Panc1 (cell line): ENCODE data around the gene TIAM2. TPM values are rescaled to one million over a fixed set of nuclear protein-coding genes. Genes with fewer than 3 reads are reported as not detected.

ENCODE experiments used
- ATAC-seq: fragments of 200-7000 bp; cut with Tn5 transposase; 2 replicates; pipeline ENCODE4 v1.9.1; 2020; ENCODE audit warnings: mild to moderate bottlenecking, moderate library complexity
- BruUV-seq: library from RNA; stranded (reverse); fragments of 400-500 nt; replicated peaks from 2 replicates; lab custom pipeline; 2021; lab: Mats Ljungman, UMichigan
- CTCF ChIA-PET: fragments of 300-600 bp; sonication (Branson Sonifier 250); formaldehyde crosslinking; loops from one replicate; lab custom pipeline; 2022; ENCODE audit warnings: antibody characterized with exemption; lab: Charles Lee
- POLR2A ChIA-PET: fragments of 300-600 bp; sonication (Branson Sonifier 250); formaldehyde crosslinking; loops from one replicate; lab custom pipeline; 2022; ENCODE audit warnings: antibody characterized with exemption; lab: Charles Lee
- DNase-seq: peaks from one replicate; pipeline ENCODE4 v3.0.0-alpha.2; 2010; ENCODE audit warnings: low read depth, low spot score
- H3K27ac ChIP-seq: 2 replicates; pipeline ENCODE4 v1.5.1; 2011; ENCODE audit warnings: mild to moderate bottlenecking, low read length, inconsistent platforms
- H3K27me3 ChIP-seq: fragments of 200-500 bp; sonication (Bioruptor generic); 2 replicates; pipeline ENCODE4 v1.6.0; 2014; ENCODE audit warnings: low read length, inconsistent platforms; ENCODE audit not compliant: control insufficient read depth, insufficient read depth
- H3K36me3 ChIP-seq: fragments of 200-500 bp; sonication (Bioruptor generic); 2 replicates; pipeline ENCODE4 v1.5.1; 2014; ENCODE audit warnings: inconsistent platforms, mild to moderate bottlenecking, low read length, moderate library complexity; ENCODE audit not compliant: control insufficient read depth, insufficient read depth
- H3K4me1 ChIP-seq: 2 replicates; pipeline ENCODE4 v1.5.1; 2011; ENCODE audit warnings: inconsistent platforms, mild to moderate bottlenecking, low read length, moderate library complexity; ENCODE audit not compliant: control insufficient read depth, insufficient read depth
- H3K4me3 ChIP-seq, 2 experiments: 2 replicates each; pipeline ENCODE4 v1.5.1; 2011 to 2012; ENCODE audit warnings: low read depth in 2 of 2, low read length in 2 of 2, mild to moderate bottlenecking in 2 of 2, inconsistent platforms in 1 of 2, moderate library complexity in 1 of 2
- H3K9me3 ChIP-seq: fragments of 200-500 bp; sonication (Bioruptor generic); 2 replicates; pipeline ENCODE4 v1.5.1; 2014; ENCODE audit warnings: low read depth, mild to moderate bottlenecking, inconsistent platforms, low read length, moderate library complexity; ENCODE audit not compliant: control insufficient read depth, insufficient read depth
- POLR2AphosphoS5 ChIP-seq: IDR thresholded peaks from 2 replicates; pipeline ENCODE4 v1.6.1; 2012; ENCODE audit warnings: mild to moderate bottlenecking, low read depth, low read length, moderate library complexity
- SIN3A ChIP-seq: IDR thresholded peaks from 2 replicates; pipeline ENCODE4 v1.6.1; 2012; ENCODE audit warnings: low read depth, mild to moderate bottlenecking, low read length, moderate library complexity, borderline replicate concordance; ENCODE audit not compliant: insufficient read depth
- TCF7L2 ChIP-seq: IDR thresholded peaks from 2 replicates; pipeline ENCODE4 v1.6.1; 2011; ENCODE audit warnings: mild to moderate bottlenecking, low read depth, low read length, inconsistent platforms
- in situ Hi-C: cut with HindIII; loops from 2 replicates; pipeline ENCODE4 v1.10.0; 2016; ENCODE audit warnings: low sequenced_read_pairs, low pct_unique_long_range_greater_than_20kb
- intact Hi-C: fragments of 100-400 bp; cut with micrococcal nuclease; formaldehyde crosslinking; loops from one replicate; pipeline ENCODE4 v1.10.0; 2022; ENCODE audit not compliant: unreplicated experiment
- total RNA-seq: library from RNA; stranded (reverse); gene quantifications from one replicate; pipeline ENCODE4 v1.2.1, GENCODE V29; 2021; ENCODE audit not compliant: unreplicated experiment
- TF ChIP-seq, protein P1 (sequence below), 2 experiments: IDR thresholded peaks; 2 replicates each; pipeline ENCODE4 v1.6.1; 2011 to 2012; ENCODE audit warnings: low read depth in 2 of 2, control low read depth in 1 of 2, low read length in 1 of 2, mild to moderate bottlenecking in 1 of 2, moderate library complexity in 1 of 2; ENCODE audit not compliant: insufficient read depth in 1 of 2
- TF ChIP-seq, protein P2 (sequence below): fragments of 450-650 bp; IDR thresholded peaks from 2 replicates; pipeline ENCODE4 v1.5.1; 2017; ENCODE audit warnings: mild to moderate bottlenecking

TIAM2 gene
- total RNA-seq, 1 experiment from 2014 or later, result 14.9 TPM

DNA sequence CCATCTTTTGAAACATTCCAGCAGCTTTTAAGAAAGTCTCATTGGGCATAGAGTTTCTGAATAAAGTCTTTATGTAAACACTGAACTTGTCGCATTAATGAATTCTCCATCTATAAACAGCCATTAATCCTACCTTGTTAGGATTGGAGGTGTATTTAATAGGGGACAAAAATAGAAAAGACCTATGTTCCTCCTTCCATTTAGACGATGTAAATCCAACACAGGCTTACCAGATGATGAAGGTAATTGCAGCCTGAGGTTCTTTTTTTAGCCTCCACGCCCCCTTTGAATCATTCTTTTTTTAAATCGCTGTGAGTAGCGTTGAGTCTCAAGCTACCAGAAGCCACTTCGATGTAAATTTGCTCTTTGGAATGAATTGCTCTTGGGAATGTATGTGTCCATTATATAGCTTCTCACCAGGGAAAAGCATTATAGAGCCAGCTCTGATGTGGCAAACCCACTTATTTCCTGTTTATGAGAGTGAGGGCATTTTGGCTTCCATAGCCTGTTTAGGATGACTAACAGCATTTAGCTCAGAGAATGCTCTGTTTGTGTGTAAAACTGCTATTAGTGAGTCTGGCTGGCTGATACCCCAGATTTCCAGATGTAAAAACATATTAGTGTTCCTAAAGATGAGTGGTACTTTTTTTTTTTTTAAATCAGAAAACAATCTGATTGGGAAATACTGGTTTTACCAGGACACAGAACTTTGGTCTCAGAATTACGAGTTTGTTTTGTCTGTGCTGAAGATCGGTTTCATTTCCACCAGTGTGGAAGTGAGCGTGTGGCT, 193.8 kb downstream of the TIAM2 start:
- intact Hi-C loops, result loop anchor here (10.0 kb wide), 1 partner anchor 126 kb away; the partner anchor contains the start of gene TFB1M
- Histone ChIP-seq H3K27ac (peak overlapping the region; percentile 96), H3K4me3 (peak overlapping the region in 1 of 2 experiments; percentile 37; a peak in 2 of 4 replicates), H3K27me3 (no peaks in the 10 kb centered on the region), H3K36me3 (no peaks in the 10 kb centered on the region), H3K9me3 (no peaks in the 10 kb centered on the region), H3K4me1 (peaks cover 59% of the 10 kb centered on the region)
- BruUV-seq, result no TSS peak
- ATAC-seq (peak; percentile 48), DNase-seq (no peak)
- TF ChIP-seq SIN3A, result 0 out of 2 replicates have a peak, but pooled peaks have one; percentile 30
- TF ChIP-seq POLR2AphosphoS5, result no peak; the same call in 1 of the 2 replicates
- peak; percentile 36; the same call in 1 of the 2 replicates for TF ChIP-seq TCF7L2
- TF ChIP-seq, protein P1, sequence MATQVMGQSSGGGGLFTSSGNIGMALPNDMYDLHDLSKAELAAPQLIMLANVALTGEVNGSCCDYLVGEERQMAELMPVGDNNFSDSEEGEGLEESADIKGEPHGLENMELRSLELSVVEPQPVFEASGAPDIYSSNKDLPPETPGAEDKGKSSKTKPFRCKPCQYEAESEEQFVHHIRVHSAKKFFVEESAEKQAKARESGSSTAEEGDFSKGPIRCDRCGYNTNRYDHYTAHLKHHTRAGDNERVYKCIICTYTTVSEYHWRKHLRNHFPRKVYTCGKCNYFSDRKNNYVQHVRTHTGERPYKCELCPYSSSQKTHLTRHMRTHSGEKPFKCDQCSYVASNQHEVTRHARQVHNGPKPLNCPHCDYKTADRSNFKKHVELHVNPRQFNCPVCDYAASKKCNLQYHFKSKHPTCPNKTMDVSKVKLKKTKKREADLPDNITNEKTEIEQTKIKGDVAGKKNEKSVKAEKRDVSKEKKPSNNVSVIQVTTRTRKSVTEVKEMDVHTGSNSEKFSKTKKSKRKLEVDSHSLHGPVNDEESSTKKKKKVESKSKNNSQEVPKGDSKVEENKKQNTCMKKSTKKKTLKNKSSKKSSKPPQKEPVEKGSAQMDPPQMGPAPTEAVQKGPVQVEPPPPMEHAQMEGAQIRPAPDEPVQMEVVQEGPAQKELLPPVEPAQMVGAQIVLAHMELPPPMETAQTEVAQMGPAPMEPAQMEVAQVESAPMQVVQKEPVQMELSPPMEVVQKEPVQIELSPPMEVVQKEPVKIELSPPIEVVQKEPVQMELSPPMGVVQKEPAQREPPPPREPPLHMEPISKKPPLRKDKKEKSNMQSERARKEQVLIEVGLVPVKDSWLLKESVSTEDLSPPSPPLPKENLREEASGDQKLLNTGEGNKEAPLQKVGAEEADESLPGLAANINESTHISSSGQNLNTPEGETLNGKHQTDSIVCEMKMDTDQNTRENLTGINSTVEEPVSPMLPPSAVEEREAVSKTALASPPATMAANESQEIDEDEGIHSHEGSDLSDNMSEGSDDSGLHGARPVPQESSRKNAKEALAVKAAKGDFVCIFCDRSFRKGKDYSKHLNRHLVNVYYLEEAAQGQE (IDR thresholded peaks at IDR 0.05; ENCODE audit: insufficient read depth in 1 of 2, low read depth in 2 of 2, low read length in 1 of 2), result 0 out of 4 replicates have a peak, but pooled peaks of 1 of the 2 experiments have one; percentile 7
- TF ChIP-seq, protein P2, sequence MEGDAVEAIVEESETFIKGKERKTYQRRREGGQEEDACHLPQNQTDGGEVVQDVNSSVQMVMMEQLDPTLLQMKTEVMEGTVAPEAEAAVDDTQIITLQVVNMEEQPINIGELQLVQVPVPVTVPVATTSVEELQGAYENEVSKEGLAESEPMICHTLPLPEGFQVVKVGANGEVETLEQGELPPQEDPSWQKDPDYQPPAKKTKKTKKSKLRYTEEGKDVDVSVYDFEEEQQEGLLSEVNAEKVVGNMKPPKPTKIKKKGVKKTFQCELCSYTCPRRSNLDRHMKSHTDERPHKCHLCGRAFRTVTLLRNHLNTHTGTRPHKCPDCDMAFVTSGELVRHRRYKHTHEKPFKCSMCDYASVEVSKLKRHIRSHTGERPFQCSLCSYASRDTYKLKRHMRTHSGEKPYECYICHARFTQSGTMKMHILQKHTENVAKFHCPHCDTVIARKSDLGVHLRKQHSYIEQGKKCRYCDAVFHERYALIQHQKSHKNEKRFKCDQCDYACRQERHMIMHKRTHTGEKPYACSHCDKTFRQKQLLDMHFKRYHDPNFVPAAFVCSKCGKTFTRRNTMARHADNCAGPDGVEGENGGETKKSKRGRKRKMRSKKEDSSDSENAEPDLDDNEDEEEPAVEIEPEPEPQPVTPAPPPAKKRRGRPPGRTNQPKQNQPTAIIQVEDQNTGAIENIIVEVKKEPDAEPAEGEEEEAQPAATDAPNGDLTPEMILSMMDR, result no peak
- ChIA-PET POLR2A (interaction anchor here (1.4 kb wide), 1 partner anchor 13 kb away, joined by 5 read pairs; no protein-coding TSS in a partner anchor), CTCF (no interaction called here)
- in situ Hi-C loops, result no loop called here

DNA sequence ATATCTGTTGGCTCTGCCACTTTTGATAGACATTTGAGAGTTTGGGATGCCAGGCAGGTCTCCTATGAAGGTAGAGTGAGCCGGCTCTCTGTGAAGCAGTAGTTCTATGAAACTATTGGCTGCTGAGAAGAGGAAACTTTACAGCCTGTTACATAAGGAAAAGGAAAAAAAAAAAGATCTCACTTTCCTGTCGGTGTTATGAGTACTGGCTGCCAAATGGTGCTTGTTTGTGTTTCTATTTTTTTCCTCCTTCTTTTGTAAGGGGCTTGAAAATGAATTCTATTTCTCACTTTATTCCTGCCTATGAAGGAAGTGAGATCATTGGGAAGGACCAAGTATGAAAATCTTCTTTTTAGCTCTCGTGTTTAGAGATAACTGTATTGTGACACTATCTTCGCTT, 195.6 kb downstream of the TIAM2 start:
- BruUV-seq, result no TSS peak
- TF ChIP-seq, protein P1 (IDR thresholded peaks at IDR 0.05; ENCODE audit: insufficient read depth in 1 of 2, low read depth in 2 of 2, low read length in 1 of 2), result no peak
- TF ChIP-seq POLR2AphosphoS5 (no peak), TCF7L2 (no peak), SIN3A (no peak)
- TF ChIP-seq, protein P2, result no peak
- DNase-seq (no peak), ATAC-seq (no peak)
- ChIA-PET POLR2A (no interaction called here), CTCF (no interaction called here)
- Histone ChIP-seq H3K27me3 (no peaks in the 10 kb centered on the region), H3K27ac (peak overlapping the region; percentile 96), H3K4me1 (peaks cover 52% of the 10 kb centered on the region), H3K9me3 (no peaks in the 10 kb centered on the region), H3K4me3 (no peak overlapping the region), H3K36me3 (no peaks in the 10 kb centered on the region)
- in situ Hi-C loops (no loop called here), intact Hi-C loops (no loop called here)
